Endothelial cell (in vitro differentiated cells): ENCODE measurements around the gene KLF16. TPM values are rescaled to one million over a fixed set of nuclear protein-coding genes. Genes with fewer than 3 reads are reported as not detected.
A peak's percentile ranks its signal among the peaks of the same experiment; 100 is the strongest.

ENCODE experiments used
- DNase-seq: peaks from one replicate; pipeline ENCODE4 v3.0.0; 2021; ENCODE audit warnings: low spot score
- H3K27ac Mint-ChIP-seq: one replicate; pipeline ENCODE4 v1.8.0; 2021; ENCODE audit warnings: mixed read lengths, inconsistent platforms; ENCODE audit not compliant: unreplicated experiment
- H3K27me3 Mint-ChIP-seq: one replicate; pipeline ENCODE4 v1.8.0; 2021; ENCODE audit warnings: mild to moderate bottlenecking, moderate library complexity, mixed read lengths, inconsistent platforms; ENCODE audit not compliant: unreplicated experiment
- H3K36me3 Mint-ChIP-seq: one replicate; pipeline ENCODE4 v1.8.0; 2021; ENCODE audit warnings: mild to moderate bottlenecking, low read depth, mixed read lengths, inconsistent platforms; ENCODE audit not compliant: unreplicated experiment
- H3K4me1 Mint-ChIP-seq: one replicate; pipeline ENCODE4 v1.8.0; 2021; ENCODE audit warnings: mild to moderate bottlenecking, mixed read lengths, inconsistent platforms; ENCODE audit not compliant: unreplicated experiment
- H3K4me3 Mint-ChIP-seq: one replicate; pipeline ENCODE4 v1.8.0; 2021; ENCODE audit warnings: mild to moderate bottlenecking, mixed read lengths, inconsistent platforms; ENCODE audit not compliant: unreplicated experiment
- H3K9me3 Mint-ChIP-seq: one replicate; pipeline ENCODE4 v1.8.0; 2021; ENCODE audit warnings: mixed read lengths, inconsistent platforms; ENCODE audit not compliant: unreplicated experiment
- CTCF ChIP-seq: fragments of 200-600 bp; sonication (generic); IDR thresholded peaks from one replicate; pipeline ENCODE4 v1.5.0; 2021; ENCODE audit warnings: antibody characterized with exemption; ENCODE audit not compliant: unreplicated experiment
- microRNA-seq: library from miRNA; unstranded; fragments of <30 nt; microRNA quantifications from one replicate; pipeline ENCODE4, GENCODE V29; 2020; ENCODE audit not compliant: unreplicated experiment
- total RNA-seq: library from RNA; stranded (reverse); fragmentation: NEBNext Ultra II Directional; extraction: Animal tissue kit (Norgen Biotek cat#: 25700); gene quantifications from one replicate; pipeline ENCODE4 v1.2.1, GENCODE V29; 2021; ENCODE audit not compliant: unreplicated experiment

Gene KLF16
- total RNA-seq, 1 donor from 2014 or later = 19.9 TPM

- Mint-ChIP-seq H3K9me3 (no peaks in the 10 kb centered on the region), H3K27ac (no peak overlapping the region), H3K4me3 (no peak overlapping the region), H3K27me3 (peaks cover 5% of the 10 kb centered on the region), H3K4me1 (no peaks in the 10 kb centered on the region), H3K36me3 (no peaks in the 10 kb centered on the region)
- DNase-seq = no peak
- TF ChIP-seq CTCF = no peak
These were observed 58.5 kb downstream of the KLF16 start for GRCh38 chr19:1804858-1805257.

Small RNAs within 50 kb of the gene (microRNA-seq; reads per million reads assigned to microRNA genes)
- 34.9 reads per million, percentile 73 among the genes with 10 or more reads in this experiment for gene MIR1909

Other genes with a start within 250 kb of the KLF16 start
- gene TCF3, start 211.0 kb downstream of the KLF16 start, total RNA-seq = 255 TPM
- not detected for gene ONECUT3, start 110.1 kb downstream of the KLF16 start, total RNA-seq
- gene ATP8B3, start 51.3 kb downstream of the KLF16 start, total RNA-seq = 0.69 TPM
- gene REXO1, start 15.1 kb downstream of the KLF16 start, total RNA-seq = 48.1 TPM
- 283 TPM for gene ABHD17A, start 21.9 kb upstream of the KLF16 start, total RNA-seq
- 10.5 TPM for gene ADAT3, start 41.8 kb upstream of the KLF16 start, total RNA-seq
- gene SCAMP4, start 41.8 kb upstream of the KLF16 start, total RNA-seq = 71.8 TPM
- 110 TPM for gene CSNK1G2, start 77.6 kb upstream of the KLF16 start, total RNA-seq
- gene BTBD2, start 152.1 kb upstream of the KLF16 start, total RNA-seq = 80.5 TPM
- gene MKNK2, start 187.7 kb upstream of the KLF16 start, total RNA-seq = 228 TPM
- 88.5 TPM for gene MOB3A, start 232.7 kb upstream of the KLF16 start, total RNA-seq
- 8.9 TPM for gene IZUMO4, start 233.3 kb upstream of the KLF16 start, total RNA-seq